Measurements from ENCODE around the gene POLR3B. TPM values are rescaled to one million over a fixed set of nuclear protein-coding genes. Genes with fewer than 3 reads are reported as not detected.

Gene POLR3B
- polyA plus RNA-seq, 1 donor, result 6.5 TPM

GRCh38 chr12:106492857-106493256 lies 135.3 kb downstream of the POLR3B start:
- Histone ChIP-seq H3K27me3 (ENCODE audit: control insufficient read depth, insufficient read depth, low read length) (no peaks in the 10 kb centered on the region), H3K4me3 (ENCODE audit: low read length) (no peak overlapping the region), H3K4me1 (ENCODE audit: control insufficient read depth, insufficient read depth, low read length) (no peaks in the 10 kb centered on the region), H3K36me3 (ENCODE audit: control insufficient read depth, insufficient read depth, low read length) (peaks cover 8% of the 10 kb centered on the region), H3K9me3 (ENCODE audit: control insufficient read depth, low read depth, low read length) (no peaks in the 10 kb centered on the region), H3K27ac (ENCODE audit: low read length) (no peak overlapping the region)
- no CpG with 5 or more reads among the region's 2 CpGs for WGBS (ENCODE audit: insufficient coverage, low lambda C conversion rate)
- DNase-seq, result no peak

GRCh38 chr12:106493531-106493930 lies 136.0 kb downstream of the POLR3B start:
- Histone ChIP-seq H3K4me3 (ENCODE audit: low read length) (no peak overlapping the region), H3K27ac (ENCODE audit: low read length) (no peak overlapping the region), H3K4me1 (ENCODE audit: control insufficient read depth, insufficient read depth, low read length) (no peaks in the 10 kb centered on the region), H3K36me3 (ENCODE audit: control insufficient read depth, insufficient read depth, low read length) (peaks cover 11% of the 10 kb centered on the region), H3K9me3 (ENCODE audit: control insufficient read depth, low read depth, low read length) (no peaks in the 10 kb centered on the region), H3K27me3 (ENCODE audit: control insufficient read depth, insufficient read depth, low read length) (no peaks in the 10 kb centered on the region)
- WGBS (ENCODE audit: insufficient coverage, low lambda C conversion rate), result no CpG with 5 or more reads among the region's 4 CpGs
- peak in 1 of 2 donors; percentile 31 for DNase-seq

- H3K27ac ChIP-seq (ENCODE audit: low read length), result no peak overlapping the region
- no peaks in the 10 kb centered on the region for H3K4me1 ChIP-seq (ENCODE audit: control insufficient read depth, insufficient read depth, low read length)
- WGBS (ENCODE audit: insufficient coverage, low lambda C conversion rate), result 83% methylated on average over 1 of the region's 5 CpGs
- no peaks in the 10 kb centered on the region for H3K9me3 ChIP-seq (ENCODE audit: control insufficient read depth, low read depth, low read length)
- H3K27me3 ChIP-seq (ENCODE audit: control insufficient read depth, insufficient read depth, low read length), result no peaks in the 10 kb centered on the region
- peaks cover 11% of the 10 kb centered on the region for H3K36me3 ChIP-seq (ENCODE audit: control insufficient read depth, insufficient read depth, low read length)
- no peak overlapping the region for H3K4me3 ChIP-seq (ENCODE audit: low read length)
- no peak for DNase-seq
Measured at GRCh38 chr12:106495354-106495965, 137.9 kb downstream of the POLR3B start.

- no peaks in the 10 kb centered on the region for H3K9me3 ChIP-seq (ENCODE audit: control insufficient read depth, low read depth, low read length)
- no peak overlapping the region for H3K27ac ChIP-seq (ENCODE audit: low read length)
- peaks cover 24% of the 10 kb centered on the region for H3K36me3 ChIP-seq (ENCODE audit: control insufficient read depth, insufficient read depth, low read length)
- no peaks in the 10 kb centered on the region for H3K4me1 ChIP-seq (ENCODE audit: control insufficient read depth, insufficient read depth, low read length)
- H3K27me3 ChIP-seq (ENCODE audit: control insufficient read depth, insufficient read depth, low read length), result no peaks in the 10 kb centered on the region
- no peak for DNase-seq
- no CpG with 5 or more reads among the region's 7 CpGs for WGBS (ENCODE audit: insufficient coverage, low lambda C conversion rate)
- H3K4me3 ChIP-seq (ENCODE audit: low read length), result no peak overlapping the region
Measured at GRCh38 chr12:106498056-106498455, 140.5 kb downstream of the POLR3B start.

GRCh38 chr12:106499628-106500027 lies 142.1 kb downstream of the POLR3B start:
- Histone ChIP-seq H3K4me1 (ENCODE audit: control insufficient read depth, insufficient read depth, low read length) (no peaks in the 10 kb centered on the region), H3K36me3 (ENCODE audit: control insufficient read depth, insufficient read depth, low read length) (peaks cover 32% of the 10 kb centered on the region), H3K4me3 (ENCODE audit: low read length) (no peak overlapping the region), H3K27me3 (ENCODE audit: control insufficient read depth, insufficient read depth, low read length) (no peaks in the 10 kb centered on the region), H3K9me3 (ENCODE audit: control insufficient read depth, low read depth, low read length) (no peaks in the 10 kb centered on the region), H3K27ac (ENCODE audit: low read length) (no peak overlapping the region)
- no peak for DNase-seq
- no CpG with 5 or more reads among the region's 2 CpGs for WGBS (ENCODE audit: insufficient coverage, low lambda C conversion rate)

GRCh38 chr12:106506691-106507090 lies 149.1 kb downstream of the POLR3B start:
- 83% methylated on average over 1 of the region's 9 CpGs for WGBS (ENCODE audit: insufficient coverage, low lambda C conversion rate)
- H3K9me3 ChIP-seq (ENCODE audit: control insufficient read depth, low read depth, low read length), result no peaks in the 10 kb centered on the region
- DNase-seq, result no peak

GRCh38 chr12:106508966-106509365 lies 151.4 kb downstream of the POLR3B start:
- no peak overlapping the region for H3K27ac ChIP-seq (ENCODE audit: low read length)
- no peak for DNase-seq
- no peak overlapping the region for H3K4me3 ChIP-seq (ENCODE audit: low read length)
- no peaks in the 10 kb centered on the region for H3K9me3 ChIP-seq (ENCODE audit: control insufficient read depth, low read depth, low read length)
- no peaks in the 10 kb centered on the region for H3K4me1 ChIP-seq (ENCODE audit: control insufficient read depth, insufficient read depth, low read length)
- H3K27me3 ChIP-seq (ENCODE audit: control insufficient read depth, insufficient read depth, low read length), result no peaks in the 10 kb centered on the region
- peaks cover 14% of the 10 kb centered on the region for H3K36me3 ChIP-seq (ENCODE audit: control insufficient read depth, insufficient read depth, low read length)
- 83% methylated on average over 1 of the region's 2 CpGs for WGBS (ENCODE audit: insufficient coverage, low lambda C conversion rate)

More at GRCh38 chr12:106506691-106507090, 149.1 kb downstream of the POLR3B start:
- Histone ChIP-seq H3K4me1 (ENCODE audit: control insufficient read depth, insufficient read depth, low read length) (no peaks in the 10 kb centered on the region), H3K4me3 (ENCODE audit: low read length) (no peak overlapping the region), H3K27me3 (ENCODE audit: control insufficient read depth, insufficient read depth, low read length) (no peaks in the 10 kb centered on the region), H3K27ac (ENCODE audit: low read length) (no peak overlapping the region), H3K36me3 (ENCODE audit: control insufficient read depth, insufficient read depth, low read length) (peaks cover 21% of the 10 kb centered on the region)

GRCh38 chr12:106511365-106511764 lies 153.8 kb downstream of the POLR3B start:
- no CpG with 5 or more reads among the region's 5 CpGs for WGBS (ENCODE audit: insufficient coverage, low lambda C conversion rate)
- Histone ChIP-seq H3K4me1 (ENCODE audit: control insufficient read depth, insufficient read depth, low read length) (no peaks in the 10 kb centered on the region), H3K27ac (ENCODE audit: low read length) (no peak overlapping the region), H3K9me3 (ENCODE audit: control insufficient read depth, low read depth, low read length) (no peaks in the 10 kb centered on the region), H3K27me3 (ENCODE audit: control insufficient read depth, insufficient read depth, low read length) (no peaks in the 10 kb centered on the region), H3K4me3 (ENCODE audit: low read length) (no peak overlapping the region), H3K36me3 (ENCODE audit: control insufficient read depth, insufficient read depth, low read length) (peaks cover 6% of the 10 kb centered on the region)
- peak; percentile 12 to 21 for DNase-seq

- H3K27ac ChIP-seq (ENCODE audit: low read length), result no peak overlapping the region
Measured at GRCh38 chr12:106517314-106517713, 159.8 kb downstream of the POLR3B start.

GRCh38 chr12:106519607-106520021 lies 162.1 kb downstream of the POLR3B start:
- WGBS (ENCODE audit: insufficient coverage, low lambda C conversion rate), result 100% methylated on average over 1 of the region's 9 CpGs
- H3K9me3 ChIP-seq (ENCODE audit: control insufficient read depth, low read depth, low read length), result no peaks in the 10 kb centered on the region

More at GRCh38 chr12:106517314-106517713, 159.8 kb downstream of the POLR3B start:
- DNase-seq, result no peak
- no peaks in the 10 kb centered on the region for H3K27me3 ChIP-seq (ENCODE audit: control insufficient read depth, insufficient read depth, low read length)
- H3K4me3 ChIP-seq (ENCODE audit: low read length), result no peak overlapping the region
- H3K9me3 ChIP-seq (ENCODE audit: control insufficient read depth, low read depth, low read length), result no peaks in the 10 kb centered on the region
- no peaks in the 10 kb centered on the region for H3K4me1 ChIP-seq (ENCODE audit: control insufficient read depth, insufficient read depth, low read length)
- H3K36me3 ChIP-seq (ENCODE audit: control insufficient read depth, insufficient read depth, low read length), result no peaks in the 10 kb centered on the region
- 100% methylated on average over 1 of the region's 1 CpG for WGBS (ENCODE audit: insufficient coverage, low lambda C conversion rate)

GRCh38 chr12:106521901-106522300 lies 164.4 kb downstream of the POLR3B start:
- no peak overlapping the region for H3K27ac ChIP-seq (ENCODE audit: low read length)
- no peak overlapping the region for H3K4me3 ChIP-seq (ENCODE audit: low read length)
- no peaks in the 10 kb centered on the region for H3K27me3 ChIP-seq (ENCODE audit: control insufficient read depth, insufficient read depth, low read length)
- H3K9me3 ChIP-seq (ENCODE audit: control insufficient read depth, low read depth, low read length), result no peaks in the 10 kb centered on the region
- H3K4me1 ChIP-seq (ENCODE audit: control insufficient read depth, insufficient read depth, low read length), result no peaks in the 10 kb centered on the region
- no CpG with 5 or more reads among the region's 4 CpGs for WGBS (ENCODE audit: insufficient coverage, low lambda C conversion rate)
- no peak for DNase-seq
- H3K36me3 ChIP-seq (ENCODE audit: control insufficient read depth, insufficient read depth, low read length), result no peaks in the 10 kb centered on the region

More at GRCh38 chr12:106519607-106520021, 162.1 kb downstream of the POLR3B start:
- no peaks in the 10 kb centered on the region for H3K36me3 ChIP-seq (ENCODE audit: control insufficient read depth, insufficient read depth, low read length)
- no peaks in the 10 kb centered on the region for H3K27me3 ChIP-seq (ENCODE audit: control insufficient read depth, insufficient read depth, low read length)
- H3K4me3 ChIP-seq (ENCODE audit: low read length), result no peak overlapping the region
- no peaks in the 10 kb centered on the region for H3K4me1 ChIP-seq (ENCODE audit: control insufficient read depth, insufficient read depth, low read length)
- peak; percentile 13 to 18 for DNase-seq
- H3K27ac ChIP-seq (ENCODE audit: low read length), result no peak overlapping the region
